GM12878 (cell line): ENCODE data around the gene CENPA.

ENCODE experiments used
- BCL11A ChIP-seq: IDR thresholded peaks from 2 replicates; pipeline ENCODE4 v1.6.1; 2011; ENCODE audit warnings: low read depth, low read length
- CREB1 ChIP-seq: IDR thresholded peaks from 2 replicates; pipeline ENCODE4 v1.6.1; 2012; ENCODE audit warnings: low read depth, mild to moderate bottlenecking, inconsistent platforms
- TF ChIP-seq, protein P1 (sequence below): IDR thresholded peaks from 2 replicates; pipeline ENCODE4 v1.6.1; 2012; ENCODE audit warnings: low read depth, low read length, improper control_type of control experiment

DNA sequence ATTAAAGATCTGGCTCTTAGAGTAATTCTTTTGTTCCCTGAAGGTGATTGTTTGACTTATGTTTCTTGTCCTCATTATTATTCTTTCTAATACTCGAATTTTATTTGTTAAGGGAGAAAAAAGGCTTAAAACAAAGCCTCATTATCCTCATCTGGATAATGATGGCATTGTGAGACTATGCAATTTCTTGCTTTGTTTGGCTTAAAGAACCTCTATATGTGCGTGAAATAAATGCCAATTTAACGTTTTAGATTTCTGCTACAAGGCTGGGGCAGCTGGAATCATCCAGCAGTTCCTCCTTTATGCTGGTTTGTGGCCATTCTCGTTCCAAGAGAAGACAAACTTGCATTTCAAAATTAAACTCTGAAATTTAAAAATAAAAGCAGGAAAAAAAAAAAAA, 57.2 kb downstream of the CENPA start:
- TF ChIP-seq, protein P1, sequence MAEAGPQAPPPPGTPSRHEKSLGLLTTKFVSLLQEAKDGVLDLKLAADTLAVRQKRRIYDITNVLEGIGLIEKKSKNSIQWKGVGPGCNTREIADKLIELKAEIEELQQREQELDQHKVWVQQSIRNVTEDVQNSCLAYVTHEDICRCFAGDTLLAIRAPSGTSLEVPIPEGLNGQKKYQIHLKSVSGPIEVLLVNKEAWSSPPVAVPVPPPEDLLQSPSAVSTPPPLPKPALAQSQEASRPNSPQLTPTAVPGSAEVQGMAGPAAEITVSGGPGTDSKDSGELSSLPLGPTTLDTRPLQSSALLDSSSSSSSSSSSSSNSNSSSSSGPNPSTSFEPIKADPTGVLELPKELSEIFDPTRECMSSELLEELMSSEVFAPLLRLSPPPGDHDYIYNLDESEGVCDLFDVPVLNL, result no peak
- TF ChIP-seq CREB1 (no peak), BCL11A (no peak)
